EL (cell line): Measurements from ENCODE around the gene DEXI.
"Not testable (repeated sequence)": the region's sequence is repeated elsewhere in the genome, so short reads cannot be mapped to it uniquely, and the experiment has no call there.

Experiments
- DNase-seq: peaks from one replicate; pipeline ENCODE4 v3.0.0-alpha.2; 2016

DEXI gene

DNA sequence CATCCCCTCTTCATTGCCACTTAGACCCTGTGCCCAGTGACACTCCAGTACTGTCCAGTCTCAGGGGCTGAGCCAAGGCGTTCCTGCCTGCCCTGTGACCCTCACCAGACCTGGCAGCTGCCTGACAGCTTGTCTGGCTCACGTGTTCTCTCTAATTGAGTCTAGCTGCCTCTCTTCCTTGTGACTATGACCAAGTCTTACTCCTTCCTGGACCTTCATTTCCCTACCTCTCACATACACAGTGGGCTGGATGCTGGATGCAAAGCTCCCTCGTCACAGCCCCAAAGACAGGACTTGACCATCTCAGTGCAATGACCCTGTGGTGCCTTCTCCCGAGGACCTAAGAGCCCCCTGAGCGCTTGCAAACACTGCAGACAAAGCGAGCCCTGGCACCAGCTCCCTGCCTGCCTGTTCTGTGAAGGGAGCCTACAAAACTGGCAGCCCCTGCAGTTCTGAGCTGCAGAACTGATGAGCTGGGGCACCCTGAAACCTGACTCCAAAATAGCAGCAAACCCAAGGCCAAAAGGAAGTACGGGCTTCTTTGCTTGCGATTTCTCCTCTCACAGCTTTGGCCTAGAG is 1.7 kb downstream of the DEXI start:
- DNase-seq, result no peak

DNA sequence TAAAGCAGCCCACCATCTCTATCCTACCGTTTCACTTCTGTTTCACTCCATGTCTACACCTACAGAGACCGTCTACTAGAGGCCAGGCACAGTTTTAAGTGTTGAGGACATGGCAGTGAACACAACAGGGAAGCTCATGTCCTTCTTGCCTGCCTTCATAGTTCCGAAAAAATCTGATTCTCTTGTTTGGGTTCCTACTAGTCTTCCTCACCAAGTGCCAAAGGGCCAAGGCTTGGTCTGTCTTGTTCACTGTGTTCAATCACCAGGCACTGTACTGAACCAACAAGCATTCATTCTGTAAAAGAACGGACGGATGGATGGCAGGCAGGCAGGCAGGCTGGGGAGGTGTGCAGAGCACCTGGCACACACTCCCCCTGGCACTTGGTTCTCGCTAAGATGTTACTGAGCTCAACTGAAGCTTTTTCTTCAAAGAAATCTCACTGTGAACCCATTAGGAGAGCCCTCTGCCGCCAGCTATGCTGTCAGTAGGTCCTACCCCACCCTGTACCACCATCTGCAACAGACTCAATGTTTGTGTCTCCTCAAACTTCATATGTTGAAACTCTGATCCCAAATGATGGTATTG is 2.5 kb downstream of the DEXI start:
- DNase-seq, result no peak

DNA sequence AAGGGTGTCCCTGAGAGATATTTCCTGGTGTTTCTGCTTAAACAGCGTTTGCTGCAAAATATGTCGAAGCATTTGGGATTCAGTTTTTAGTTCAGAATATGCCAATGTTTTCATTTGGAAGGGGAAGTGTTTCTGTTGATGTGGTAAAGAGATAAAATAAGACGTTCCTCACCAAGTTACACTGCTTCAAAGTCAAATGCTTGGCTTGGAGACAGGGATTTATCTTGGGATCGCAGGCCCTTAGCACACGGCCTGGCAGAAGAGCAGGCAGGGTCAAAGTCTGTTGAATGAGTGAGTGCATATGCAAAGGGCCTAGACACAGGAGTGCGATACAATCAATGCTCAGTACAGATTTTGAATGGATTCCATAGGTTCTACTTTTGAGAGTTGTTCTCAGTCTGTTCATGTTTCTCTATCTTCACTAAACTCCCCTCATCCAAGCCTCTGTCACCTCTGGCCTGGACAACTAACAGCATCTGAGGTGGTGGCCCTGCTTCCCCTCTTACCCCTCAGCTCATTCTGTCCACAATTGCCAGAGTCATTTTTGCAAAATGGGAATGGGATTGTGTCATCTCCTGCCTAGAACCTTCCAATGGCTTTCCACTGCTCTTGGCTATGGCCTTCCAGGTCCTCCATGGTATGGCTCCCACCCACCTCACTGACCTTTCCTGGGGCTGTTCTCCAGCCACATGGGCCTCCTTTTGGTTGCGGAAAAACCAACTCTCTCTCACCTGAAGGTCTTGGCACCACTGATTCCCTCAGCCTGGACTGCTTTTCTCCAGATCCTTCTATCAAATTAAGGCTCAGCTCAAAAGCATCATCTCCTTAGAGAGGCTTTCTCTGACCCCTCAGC is 3.2 kb downstream of the DEXI start:
- DNase-seq, result no peak

DNA sequence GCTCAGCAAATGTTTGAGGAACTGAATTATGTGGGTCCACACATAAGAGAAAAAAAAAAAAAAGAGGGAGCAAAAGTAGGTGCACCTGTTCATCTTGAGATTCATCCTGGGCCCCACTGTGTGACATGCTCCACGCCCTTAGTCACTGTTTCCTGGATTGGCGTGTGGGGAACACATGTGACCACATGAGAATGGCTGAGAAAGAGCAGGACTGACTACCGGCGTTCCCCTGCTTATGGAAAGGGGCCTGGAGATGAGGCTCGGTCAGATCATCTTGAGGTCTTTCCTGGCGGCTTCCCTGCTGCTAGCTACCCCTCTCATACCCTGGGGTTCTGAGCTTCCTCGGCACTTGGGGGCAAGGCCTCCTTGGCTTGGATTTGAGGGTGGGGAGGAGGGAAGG is 3.9 kb downstream of the DEXI start:
- DNase-seq, result no peak

GRCh38 chr16:10937068-10937859 is 5.0 kb downstream of the DEXI start:
- no peak for DNase-seq

DNA sequence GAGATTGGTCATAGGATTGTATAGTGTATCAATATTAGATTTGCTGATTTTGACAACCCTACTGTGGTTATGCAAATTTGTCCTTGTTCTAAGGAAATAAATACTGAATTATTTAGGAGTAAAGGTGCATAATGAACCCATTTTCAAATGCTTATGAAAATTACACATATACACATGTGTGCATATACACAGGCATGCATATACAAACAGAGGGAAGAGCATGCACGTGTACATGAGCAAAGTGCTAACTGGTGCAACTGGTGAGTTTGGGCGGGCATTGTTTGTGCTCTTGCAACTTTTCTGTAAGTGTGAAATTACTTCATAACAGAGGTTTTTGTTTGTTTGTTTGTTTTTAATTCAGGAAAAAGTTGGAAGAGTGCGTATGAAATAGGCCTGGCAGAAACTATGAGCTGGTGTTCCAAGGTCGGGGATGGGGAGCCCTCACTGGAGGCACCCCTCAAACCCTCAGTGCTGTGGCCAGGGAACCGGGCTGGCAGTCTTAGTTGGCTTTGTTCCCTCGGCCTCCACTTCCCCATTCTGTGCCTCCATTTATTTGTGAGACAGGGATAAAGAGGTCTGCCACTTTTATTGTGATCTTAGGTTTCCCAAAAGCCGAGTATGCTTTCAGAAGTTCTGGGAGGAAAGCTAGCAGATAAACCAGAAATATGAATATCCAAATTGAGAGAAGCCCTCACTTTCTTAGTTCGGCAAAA is 5.8 kb downstream of the DEXI start:
- DNase-seq, result no peak

DNA sequence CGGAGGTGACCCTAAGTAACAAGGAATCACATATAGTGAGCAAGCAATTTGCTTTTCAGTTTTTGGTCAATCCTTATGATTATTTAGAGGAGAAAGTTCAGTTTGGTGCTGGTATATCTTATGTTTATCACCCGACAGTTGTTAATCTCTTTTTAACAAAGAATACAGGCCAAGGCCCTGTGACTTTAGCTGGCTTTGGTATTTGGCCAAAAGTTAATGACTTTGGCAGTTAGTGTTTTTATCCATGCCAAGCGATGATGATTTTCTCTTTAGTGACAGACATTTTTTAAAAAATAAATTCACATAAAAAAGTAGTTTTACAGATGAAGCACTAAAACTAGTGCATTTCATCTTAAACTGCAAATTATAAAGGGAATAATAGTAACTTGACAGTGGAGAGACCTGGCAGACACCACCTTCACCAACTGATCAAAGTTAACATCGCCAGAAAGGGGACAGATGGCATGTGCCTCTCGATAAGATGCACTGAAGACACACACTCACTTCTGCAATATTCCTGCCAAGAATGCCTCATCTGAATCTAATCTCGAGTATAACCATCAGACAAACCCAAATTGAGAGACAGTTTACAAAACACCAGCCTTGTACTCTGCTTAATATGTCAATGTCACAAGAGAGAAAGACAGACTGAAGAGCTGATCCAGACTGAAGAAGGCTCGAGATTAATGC is 6.9 kb downstream of the DEXI start:
- DNase-seq, result no peak

DNA sequence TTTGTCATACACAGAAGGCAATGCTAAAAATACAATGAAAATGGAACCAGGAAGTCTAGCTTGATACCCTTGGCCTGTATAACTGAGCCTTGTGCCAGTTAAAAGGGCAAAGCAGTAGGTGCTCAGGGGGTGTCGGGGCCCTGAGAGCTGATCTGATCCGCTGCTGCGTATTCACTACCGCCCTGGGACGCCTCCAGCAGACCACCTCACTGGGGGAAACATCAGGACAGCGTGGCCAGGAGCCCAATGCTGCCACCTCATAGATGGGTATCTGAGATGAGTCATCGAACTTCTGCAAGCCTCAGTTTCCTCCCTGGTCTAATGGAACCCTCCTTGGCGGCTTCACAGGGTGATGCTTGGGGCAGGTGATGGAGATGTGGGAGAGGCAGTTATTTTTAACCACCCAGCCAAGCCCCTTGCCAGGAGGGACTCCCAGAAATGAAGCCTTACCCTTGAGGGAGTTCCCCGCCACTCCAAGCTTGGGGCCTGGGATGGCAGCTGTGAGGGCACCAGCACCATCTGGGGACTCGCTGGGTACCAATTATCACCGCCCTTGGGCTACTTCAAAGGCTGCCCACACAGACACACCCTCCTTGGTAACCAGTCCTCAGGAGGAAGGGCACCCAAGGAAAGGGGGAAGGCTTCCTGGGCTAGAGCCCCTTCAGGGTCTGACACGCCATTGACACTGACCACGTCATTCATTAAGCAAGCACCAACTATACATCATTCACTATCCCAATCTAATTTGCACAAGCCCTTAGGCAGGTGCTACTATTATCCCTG is 7.8 kb downstream of the DEXI start:
- no peak for DNase-seq

DNA sequence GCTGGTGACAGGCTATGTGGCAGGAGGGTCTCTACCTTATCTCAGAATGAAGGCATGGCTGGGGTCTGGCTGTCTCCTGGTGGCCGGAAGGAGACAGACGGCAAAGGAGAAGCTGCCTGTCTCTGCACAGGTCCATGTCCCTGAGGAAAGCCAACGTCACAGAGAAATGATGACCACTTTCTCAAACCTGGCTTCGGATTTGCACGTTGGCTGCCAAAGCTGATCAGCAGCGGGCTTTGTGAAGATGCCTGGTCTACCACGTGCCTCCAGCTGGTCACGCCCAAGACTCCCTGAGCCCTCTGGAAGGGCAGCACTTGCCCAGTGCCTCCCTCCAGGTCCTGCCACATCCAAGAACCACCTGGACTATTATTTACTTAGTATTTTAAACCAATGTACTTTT is 8.4 kb downstream of the DEXI start:
- DNase-seq, result no peak

- no peak for DNase-seq
Observed at GRCh38 chr16:10932959-10933710, 9.1 kb downstream of the DEXI start.

GRCh38 chr16:10931977-10932632 is 10.2 kb downstream of the DEXI start:
- no peak for DNase-seq

DNA sequence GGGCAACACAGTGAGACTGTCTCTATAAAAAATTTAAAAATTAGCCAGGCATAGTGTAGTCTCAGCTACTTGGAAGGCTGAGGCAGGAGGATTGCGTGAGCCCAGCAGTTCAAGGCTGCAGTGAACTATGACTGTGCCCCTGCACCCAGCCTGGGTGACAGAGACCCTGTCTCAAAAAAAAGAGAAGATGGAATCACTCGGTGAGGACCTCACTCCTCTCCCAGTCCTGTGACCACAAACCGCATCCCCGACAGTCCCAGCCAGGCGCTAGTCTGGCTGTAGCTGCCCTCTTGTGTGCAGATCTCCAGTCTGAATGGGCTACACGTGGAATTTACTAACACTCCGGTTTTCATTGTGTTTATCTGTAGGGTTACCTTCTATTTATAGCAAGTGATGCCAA is 11.1 kb downstream of the DEXI start:
- DNase-seq, result no peak

DNA sequence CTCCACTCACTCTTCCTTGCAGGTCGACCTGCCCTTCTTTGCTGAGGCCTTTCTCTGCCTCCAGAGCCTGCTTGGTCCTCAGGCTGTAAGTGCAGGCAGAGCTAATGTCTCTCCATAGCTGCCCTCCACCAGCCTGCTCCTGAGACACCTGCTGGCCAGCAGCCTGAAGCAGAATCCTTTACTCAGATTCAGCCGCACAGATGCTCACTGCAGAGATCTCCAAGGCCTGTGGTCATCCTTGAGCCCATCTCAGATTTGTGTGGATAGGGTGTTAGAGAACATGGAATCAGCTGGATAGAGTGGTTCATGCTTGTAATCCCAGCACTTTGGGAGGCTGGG is 11.5 kb downstream of the DEXI start:
- DNase-seq, result no peak

- no peak for DNase-seq
Observed at GRCh38 chr16:10929853-10930754, 12.2 kb downstream of the DEXI start.

DNA sequence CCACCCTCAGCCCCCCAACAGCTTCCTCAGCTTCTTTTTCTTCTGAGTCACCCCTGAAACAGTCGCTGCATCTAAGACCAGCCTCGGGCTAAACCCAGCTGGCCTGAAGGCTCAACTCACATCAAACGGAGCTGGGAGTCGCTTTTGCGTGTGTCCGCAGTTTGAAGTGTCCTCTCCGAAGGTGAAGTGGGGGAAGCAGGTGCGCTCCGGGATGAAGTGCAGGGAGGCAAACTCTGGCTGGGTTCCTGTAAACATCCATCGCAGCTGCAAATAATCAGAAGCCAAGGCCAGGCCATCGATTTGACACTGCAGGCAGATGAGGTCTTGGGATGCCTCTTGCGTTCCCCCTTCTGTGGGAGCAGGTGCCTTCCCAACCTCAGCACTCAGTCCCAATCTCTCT is 13.2 kb downstream of the DEXI start:
- DNase-seq, result not testable (repeated sequence)

DNA sequence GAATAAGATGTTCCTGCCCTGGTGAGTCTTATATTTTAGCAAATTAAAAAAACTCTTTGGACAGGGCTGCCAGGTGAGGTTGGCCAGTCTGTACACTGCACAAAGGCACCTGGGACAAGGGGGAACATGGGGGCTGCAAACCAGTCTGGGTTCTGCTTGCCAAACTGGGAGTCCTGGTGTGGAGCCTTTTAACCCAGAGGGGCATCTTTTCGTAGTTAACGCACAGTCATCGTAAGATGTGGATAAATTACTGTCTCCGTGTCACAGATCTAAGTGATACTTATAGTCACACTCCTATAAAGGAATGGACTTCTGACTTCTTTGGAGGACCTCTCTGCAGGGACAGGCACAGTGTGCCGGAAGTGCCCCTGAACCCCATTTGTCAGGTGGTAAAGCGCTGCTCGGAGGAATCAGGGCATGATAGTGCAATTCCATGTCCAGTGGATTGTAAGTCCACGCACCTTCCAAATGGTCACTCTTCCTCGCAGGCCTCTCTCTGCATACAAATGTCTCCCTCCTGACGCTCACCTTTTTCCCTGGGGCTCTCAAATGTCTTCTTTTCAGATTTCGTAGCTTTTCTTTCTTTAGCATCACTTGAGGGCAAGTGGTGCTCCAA is 14.7 kb downstream of the DEXI start:
- no peak for DNase-seq

- no peak for DNase-seq
Observed at GRCh38 chr16:10926867-10927266, 15.4 kb downstream of the DEXI start.

DNA sequence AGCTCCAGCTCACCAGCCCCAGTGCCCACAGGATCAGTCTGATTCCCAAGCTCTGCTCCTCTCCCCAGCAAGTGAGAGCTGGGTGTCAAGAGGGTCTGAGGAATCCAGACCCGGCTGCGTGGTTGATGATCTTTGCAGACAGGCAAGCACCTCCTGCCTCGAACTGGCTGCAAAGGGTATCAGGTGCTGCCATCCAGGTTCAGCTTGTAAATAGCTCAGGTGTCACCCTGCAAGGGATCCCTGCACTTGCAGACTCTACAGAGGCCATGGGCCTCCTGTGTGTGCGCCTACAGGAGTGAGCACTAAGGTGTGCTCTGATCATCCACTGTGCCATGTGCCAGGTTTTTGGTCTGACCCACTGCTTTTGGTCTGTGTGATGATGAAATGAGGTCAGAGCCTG is 16.2 kb downstream of the DEXI start:
- DNase-seq, result no peak

DNA sequence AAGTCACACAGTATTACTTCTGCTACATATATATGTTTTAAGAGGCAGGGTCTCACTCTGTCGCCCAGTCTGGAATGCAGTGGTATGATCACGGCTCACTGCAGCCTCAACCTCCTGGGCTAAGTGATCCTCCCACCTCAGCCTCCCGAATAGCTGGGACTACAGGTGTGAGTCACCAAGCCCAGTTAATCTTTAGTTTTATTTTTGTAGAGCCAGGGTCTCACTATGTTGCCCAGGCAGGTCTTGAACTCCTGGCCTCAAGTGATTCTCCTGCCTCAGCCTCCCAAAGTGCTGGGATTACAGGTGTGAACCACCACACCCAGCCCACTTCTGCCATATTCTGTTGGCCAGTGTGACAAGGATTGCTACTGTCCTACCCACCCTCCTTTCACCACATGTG is 17.0 kb downstream of the DEXI start:
- not testable (repeated sequence) for DNase-seq
